Left hindlimb (tissue), 1 donor: Measurements from ENCODE around the gene MYO18A.
A peak's percentile ranks its signal among the peaks of the same experiment; 100 is the strongest.

Experiments
- DNase-seq: peaks from one replicate; pipeline ENCODE4 v3.0.0-alpha.2; 2018

MYO18A gene

DNA sequence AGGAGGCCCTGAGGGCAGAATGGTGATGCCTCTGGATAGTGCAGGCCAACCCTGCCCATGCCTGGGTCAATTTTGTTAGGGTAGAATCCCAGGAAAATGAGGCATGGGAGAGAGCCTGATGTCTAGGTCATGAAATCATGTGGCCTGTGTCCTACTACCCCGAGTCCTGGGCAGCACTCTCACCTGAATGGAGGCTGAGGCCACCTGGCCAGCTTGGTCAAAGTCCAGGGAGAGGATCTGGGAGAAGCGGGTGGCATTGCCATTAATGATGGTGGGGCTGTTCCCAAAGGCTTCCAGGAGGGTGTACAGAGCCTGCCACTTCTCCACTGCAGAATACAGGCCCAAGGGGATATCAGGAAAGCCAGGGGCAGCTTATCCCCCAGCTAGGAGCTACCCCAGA is 59.8 kb downstream of the MYO18A start:
- DNase-seq, result no peak

DNA sequence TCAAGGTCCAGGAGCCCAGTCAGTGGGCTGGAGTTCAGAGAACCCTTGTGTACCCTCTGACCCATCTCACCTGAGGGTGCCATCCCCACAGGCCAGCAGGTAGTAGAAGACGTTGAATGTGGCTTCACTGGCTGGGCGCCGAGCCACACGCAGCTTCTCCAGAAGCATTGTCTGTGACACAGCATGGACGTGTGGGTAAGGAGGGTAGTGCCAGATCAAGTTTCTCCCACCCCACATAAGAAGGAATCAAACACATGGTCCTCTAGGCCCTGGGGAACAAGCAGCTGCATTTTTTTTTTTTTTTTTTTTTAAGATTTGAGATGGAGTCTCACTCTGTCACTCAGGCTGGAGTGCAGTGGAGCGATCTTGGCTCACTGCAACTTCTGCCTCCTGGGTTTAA is 60.9 kb downstream of the MYO18A start:
- no peak for DNase-seq

DNA sequence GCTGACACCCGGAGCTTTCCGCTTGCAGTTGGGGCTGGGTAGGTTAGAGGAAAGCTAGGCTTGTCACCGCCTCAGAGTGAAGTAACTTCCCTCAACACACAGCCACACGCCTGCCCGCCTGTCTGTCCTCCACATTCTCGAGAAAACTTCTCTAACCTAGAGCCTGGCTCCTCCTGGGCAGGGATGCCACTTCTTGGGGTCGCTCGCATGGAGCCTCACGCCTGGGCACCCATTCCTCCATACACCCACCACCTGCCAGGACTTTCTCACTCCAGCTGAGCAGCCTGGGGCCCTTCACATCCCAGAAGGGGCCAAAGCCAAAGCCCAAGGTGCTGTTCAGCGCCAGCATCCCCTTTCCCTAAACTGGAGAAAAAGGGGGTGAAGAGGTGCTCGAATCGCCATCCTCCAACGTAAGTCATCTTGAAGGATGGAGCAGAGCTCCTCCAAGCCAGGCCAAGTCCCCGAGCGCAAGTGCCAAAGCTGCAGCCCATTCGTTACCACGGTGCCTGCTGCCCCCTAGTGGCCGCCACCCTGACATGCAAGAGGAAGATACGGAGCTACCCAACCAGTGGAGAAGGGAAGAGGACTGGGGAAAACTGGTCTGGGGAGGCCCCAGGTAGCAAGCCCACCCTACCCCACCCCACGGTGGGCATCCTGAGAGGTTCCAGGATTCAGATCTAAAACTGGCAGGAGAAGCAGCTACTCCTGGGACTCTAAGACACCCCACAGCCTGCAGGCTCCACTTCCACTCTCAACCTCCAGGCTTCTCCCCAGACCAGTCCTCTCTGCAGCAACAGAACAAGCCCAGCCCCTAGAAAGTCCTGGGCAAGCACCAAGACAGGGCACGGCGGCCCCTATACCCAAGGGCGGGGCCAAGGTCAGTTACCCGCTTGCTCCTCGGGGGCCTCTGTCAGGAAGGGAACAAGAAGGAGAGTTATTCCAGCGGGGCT is 63.1 kb downstream of the MYO18A start:
- peak; percentile 70 for DNase-seq

DNA sequence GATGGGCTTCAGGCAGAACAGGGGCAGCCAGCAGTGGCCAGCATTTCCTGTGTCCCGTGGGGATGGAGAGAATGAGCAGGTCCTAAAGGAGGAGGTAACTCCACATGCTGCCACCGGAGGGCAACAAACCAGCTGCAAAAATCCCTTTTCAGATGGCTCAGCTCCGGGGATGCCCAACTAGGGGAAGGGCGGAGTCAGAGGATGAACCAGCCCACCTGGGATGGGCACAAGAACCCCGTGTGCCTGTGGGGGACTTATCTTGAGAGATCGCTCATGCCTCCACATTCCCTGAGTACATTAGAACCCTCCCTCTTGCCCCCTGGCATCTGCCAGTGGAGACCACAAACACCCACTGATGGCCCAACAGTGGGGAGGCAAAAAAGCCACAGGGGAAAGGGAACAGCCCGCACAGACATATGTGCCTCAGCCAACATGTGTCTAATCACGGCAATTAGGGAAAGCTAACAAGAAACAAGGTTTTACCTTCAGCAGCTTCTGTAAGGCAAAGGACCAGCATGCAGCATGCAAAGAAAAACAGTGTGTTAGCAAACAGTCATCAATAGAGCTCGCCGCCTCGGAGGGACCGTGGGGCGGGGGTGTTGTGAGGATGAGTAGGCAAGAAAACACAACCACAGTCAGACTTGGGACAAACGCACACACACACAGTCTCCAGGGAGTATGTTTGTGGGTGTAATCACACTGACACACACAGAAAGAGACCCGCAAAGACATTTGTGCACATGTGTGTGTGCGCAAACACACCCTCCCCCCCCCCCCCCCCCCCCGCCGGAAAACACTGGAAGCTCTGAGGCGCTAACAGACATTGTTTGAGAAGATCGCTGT is 64.0 kb downstream of the MYO18A start:
- DNase-seq, result no peak

DNA sequence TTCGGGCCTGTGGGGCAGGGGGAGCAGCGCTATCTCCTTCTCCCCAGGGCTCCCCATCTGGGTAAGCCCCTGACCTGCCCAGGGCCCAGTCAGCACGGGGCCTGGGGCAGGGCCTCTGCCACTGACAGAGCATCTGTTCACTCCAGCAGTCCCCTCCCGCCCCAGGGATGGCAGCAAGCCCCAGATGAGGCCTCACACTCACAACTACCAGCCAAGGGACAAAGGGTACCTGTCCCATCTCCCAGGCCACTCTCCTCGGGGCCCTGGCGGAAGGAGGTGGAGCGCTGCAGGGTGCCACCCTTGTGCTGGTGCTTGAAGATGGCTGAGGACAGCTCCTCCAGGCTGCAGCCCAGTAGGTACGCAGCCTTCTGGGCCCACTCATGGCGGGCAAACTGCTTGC is 64.8 kb downstream of the MYO18A start:
- no peak for DNase-seq

DNA sequence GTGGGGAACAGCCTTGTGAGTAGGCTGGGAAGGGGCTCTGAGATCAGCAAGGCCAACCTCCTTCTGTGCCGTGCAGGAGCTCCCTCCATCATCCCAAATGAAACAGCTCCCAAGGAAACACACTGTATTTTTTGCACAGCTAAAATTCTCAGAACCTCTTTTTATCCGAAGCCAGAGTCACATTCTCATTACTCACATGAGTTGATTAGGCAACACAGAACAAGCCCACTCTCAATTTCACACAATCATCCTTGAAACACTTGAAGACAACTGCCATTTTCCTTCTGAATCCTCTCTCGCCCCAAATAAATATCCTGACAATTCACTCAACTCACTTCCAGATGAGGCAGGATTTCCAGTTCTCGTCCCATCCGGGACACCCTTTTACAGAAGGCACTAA is 66.1 kb downstream of the MYO18A start:
- no peak for DNase-seq

DNA sequence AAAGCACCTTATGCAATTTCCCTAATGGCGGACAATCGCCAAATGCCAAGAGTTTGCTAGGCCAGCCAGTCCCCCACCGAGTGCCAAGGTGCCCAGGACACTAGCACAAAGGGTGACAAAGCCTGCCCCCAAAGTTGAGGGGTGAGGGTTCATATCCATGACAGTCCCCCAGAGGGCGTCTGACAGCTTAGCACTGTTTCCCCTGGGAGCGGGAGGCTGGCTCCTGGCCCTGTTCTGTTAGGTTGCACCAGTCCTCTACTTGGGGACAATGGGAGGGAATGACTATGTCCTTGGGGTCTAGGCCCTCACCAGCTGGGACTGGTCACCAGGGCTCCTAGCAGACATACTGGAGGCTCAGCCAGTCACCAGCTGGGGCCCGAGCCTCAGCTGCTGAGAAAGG is 66.9 kb downstream of the MYO18A start:
- no peak for DNase-seq

DNA sequence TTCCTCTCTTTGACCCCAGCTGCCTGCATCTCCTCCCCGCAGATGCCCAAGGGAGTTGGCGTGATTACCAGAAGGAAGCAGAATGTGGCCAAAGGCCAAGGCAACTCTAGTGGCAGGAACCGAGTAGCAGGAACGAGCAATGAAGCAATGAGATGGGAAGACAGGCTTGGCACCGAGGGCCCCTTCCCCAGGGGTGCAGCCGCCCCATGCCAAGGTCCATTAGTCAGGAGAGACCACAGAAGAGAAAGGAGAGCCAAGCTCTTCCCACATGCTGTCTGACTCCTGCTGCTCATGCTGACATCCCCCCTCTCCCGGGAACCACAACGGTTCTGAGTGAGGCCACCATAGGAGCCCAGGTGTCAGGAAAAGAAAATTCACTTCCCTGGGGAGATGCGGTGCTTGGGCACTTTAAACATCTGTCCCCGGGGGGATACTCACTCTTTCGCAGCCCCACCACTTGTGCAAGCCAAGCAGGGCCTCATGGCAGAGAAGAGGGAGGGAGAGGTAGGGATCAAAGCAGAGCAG is 67.4 kb downstream of the MYO18A start:
- no peak for DNase-seq

DNA sequence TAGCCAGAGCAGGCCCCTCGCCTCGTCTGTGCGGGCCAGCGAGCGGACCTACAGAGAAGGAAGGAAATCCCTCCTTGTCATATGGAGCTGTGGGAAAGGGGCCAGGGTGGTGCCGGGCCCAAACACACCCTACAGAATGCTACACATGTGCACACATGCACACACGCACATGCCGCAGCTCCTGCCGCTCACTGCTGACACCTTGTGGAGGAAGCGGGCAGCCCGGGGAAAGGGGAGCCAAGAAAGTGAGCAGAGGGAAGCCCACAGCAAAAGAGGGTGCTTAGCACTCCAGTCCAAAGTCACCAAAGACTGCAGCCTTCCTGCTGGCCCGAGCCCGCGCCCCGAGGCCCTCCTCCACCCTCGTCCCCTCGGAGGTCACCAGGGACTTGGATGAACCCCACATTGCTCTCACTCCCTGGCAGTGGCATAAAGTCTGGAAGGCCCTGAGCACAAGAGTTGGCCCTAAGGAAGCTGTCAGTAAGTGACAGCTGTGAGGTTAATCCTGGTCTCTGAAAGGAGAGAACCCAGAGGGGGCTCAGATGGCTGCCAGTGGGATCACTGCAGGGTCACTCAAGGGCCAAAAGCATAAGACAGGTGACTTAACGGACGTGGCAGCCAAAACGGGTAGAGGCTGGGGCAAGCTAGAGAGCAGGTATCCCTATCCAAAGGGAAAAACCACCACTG is 68.2 kb downstream of the MYO18A start:
- peak; percentile 82 for DNase-seq

DNA sequence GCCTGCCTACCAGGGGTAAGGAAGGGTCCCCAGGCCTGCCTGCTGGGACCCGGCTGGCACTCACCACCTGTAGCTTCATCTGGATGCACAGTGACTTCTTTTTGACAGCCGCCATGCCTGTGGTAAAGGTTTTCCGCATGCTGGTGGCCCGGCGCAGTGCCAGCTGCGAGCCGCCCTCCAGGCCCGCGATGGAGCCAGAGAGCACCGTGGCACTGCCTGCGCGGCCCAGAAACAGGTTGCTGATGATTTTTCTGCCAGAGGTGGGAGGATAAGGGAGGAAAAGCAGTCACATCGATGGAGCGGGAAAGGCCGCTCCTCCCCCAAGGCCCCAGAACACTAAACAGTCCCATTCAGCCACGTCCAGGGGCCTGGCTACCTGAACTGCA is 69.8 kb downstream of the MYO18A start:
- DNase-seq, result no peak

DNA sequence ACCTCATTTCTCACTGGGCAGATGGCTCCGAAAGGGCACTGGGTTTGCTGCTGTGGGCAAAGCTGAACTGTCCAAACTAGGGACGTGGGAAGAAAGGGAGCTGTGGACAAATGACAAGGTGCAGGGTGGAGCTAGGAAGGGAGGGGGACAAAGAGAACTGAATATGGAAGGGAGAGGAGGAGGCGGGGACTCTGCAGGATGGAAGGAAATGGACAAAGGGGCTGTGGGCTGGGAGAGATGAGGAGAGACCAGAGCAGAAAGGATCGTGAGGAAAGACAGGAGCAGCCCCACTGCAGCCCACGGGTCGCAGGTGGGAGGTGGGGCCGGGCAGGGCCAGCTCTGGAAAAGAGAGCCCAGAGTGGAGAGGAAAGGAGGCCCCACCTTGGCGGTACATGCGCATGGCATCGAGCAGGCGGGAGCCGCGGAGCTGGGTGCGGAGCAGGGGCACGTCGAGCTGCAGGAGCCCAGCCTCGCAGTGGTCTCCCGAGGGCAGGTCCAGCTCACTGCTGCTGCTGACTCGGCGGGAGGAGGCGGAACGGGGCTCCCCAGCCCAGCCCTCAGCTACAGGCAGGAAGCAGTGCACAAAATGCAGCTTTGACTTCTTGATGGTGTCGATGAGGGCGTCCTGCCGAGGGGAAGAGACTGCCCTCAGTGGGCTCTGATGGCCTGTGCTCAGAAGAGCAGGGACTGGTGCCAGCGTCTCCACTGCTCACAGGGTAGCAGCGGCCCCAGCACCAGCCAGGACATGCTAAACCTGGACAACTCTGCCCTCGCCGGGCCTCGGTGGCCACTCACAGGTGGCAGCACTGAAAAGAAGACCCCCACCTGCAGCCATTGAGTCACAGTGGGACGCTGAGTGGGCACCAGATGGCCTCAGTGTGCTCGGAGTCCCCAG is 70.5 kb downstream of the MYO18A start:
- no peak for DNase-seq

DNA sequence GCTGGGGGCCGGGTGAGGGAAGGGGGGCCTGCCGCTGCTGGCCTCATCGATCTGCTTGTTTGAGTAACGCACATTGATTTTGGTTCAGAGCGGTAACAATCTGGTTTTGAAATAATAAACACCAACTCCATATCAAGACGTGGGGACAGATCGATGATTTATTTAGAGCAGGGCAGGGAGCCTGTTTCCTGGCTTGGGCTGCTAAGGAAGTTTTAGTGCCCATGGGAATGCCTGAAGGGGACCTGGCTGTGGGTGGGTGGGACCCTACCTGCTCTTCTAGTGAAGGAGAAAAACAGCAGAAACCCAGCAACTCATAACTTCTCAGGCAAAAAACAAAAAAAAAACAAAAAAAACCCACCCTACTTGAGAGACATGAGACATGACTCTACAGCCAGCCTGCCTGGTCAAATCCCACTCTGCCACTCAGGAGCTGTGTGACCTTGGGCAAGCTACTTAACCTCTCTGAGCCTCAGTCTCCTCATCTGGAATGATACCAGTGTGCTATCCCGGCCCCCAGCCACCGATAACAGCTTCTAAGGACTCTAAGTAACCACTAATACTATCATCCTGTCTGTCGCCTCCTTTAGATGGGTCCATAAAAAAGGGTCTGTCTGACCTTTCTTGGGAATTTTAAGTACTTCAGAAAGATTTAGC is 71.2 kb downstream of the MYO18A start:
- DNase-seq, result no peak

DNA sequence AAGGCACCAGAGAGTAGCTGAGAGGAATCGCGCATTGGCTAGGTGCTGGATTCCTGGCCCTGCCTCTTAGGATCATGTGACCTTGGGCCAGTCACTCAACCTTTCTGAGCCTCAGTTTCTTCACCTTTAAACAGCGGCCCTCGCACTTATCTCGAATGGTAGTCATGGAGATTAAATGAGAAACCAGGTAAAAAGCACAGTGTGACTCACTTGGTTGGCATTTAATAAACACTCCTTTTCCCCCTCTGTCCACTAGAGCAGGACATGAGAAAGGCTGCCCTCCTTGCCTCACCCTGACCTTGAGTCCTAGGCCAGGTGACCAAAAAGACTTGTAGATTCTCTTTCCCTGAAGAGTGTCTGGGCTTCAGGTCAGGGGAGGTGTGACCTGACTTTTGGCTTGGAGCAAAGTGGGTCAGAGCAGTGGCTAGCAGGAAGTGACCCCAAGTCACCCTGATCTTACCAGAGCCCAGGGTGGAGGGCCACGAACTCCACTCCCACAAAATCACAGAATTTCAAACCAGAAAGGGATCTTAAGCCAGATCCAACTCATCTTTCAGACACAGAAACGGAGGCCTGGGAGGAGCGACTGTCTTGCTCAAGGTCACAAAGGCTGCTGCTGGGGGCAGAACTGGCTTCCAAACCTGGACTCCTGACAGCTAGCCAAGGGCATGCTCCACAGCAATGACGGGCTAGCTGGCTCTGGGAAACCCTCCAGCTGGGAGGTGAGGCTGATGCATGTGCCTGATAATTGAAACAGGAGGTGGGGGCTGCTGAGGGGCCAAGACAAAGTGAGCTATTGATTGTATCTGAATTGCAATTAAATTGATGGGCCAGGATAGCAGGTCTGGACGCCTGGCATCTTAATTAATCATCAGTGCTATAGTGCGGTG is 72.0 kb downstream of the MYO18A start:
- DNase-seq, result no peak

DNA sequence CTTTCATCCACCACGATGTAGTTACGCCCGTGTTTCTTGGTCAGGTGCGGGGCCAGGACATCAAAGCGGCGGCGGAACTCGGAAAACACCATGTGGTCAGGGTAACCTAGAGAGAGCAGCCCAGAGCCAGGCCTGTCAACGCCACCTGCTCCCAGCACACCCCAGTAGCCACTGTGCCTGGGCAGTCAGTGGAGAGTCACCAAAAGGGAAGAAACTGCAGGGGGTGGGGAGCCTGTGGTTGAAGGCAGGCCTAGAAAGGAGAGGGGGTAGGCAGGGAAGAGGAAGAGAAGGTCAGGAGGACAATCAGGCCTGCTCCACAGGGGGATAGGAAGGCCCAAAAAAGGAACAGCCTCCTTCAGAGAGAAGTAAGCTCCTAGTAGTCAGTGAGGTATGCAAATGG is 73.1 kb downstream of the MYO18A start:
- no peak for DNase-seq

DNA sequence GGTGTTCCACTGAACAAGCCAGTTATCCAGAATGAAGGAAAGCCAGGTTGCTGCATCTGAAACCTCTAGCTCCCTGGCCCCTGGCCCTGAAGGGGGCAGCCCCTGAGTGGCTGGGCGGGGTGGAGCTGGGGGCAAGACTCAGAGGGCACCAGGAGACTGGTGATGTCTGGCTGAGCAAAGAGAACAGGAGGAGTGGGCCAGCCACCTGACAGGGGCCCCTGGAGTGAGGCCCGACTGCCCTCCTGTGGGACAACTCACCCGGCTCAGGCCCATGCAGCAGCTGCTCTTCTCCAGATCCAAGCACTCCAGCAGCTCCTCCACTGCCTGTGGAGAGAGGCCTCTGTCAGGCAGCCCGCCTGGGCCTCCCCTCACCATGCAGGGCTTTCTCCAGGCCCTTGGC is 76.9 kb downstream of the MYO18A start:
- no peak for DNase-seq

DNA sequence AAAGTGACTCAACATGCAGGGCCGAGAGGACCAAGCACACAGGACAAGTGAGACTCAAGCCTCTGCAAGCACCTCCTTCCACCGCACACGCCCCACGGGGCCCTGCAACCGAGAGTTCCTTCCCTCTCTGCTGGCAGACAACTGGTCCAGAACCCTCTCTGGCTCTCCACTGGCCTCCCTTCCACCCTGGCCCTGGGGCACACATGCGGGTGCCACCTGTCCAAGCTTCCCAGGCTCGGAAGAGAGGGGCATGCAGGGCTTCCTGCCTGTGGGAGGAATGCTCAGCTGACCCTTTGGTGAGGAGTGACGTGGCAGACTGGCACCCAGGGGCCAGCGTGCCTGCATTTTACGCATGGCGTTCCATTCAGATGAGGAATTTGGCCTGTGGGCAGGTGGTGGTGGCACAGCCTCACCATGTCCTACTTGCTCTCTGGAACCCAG is 77.4 kb downstream of the MYO18A start:
- no peak for DNase-seq

DNA sequence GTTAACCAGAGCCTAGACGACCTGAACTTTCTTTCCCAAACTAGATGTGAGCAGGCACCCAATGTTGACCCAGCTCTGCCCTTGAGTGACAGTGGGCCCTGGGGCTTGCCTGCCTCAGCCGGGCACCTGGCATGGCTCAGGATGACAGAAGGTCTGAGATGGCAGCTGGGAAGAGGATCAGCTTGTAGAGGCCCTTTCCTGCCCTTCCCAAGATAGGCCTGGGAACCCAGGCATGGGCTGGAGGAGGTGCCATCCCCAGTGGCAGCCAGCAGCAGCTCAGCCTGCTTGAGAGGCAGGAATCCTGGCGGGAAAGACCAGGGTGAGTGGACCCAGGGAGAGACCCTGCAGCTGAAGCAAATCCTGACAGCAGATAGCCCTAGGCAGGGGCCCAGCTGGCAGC is 78.2 kb downstream of the MYO18A start:
- no peak for DNase-seq

DNA sequence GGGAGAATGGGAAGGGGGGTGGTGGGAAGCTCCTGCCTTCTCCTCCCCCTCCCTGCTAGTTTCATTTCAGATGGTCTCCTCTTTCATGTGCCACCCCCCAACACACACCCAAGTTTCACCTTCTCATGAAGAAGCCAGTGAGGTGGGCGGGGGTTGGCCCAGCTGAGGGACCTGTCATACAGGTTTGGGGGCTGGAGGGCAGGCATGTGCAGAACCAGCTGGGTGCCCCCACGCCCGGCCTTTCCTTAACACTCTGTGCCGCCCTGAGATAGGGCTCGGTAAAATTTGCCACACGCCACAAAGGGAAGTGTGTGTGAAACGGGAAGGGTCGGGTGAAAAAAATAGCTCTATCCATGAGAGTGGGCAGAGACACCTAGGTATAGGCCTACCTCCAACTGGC is 79.9 kb downstream of the MYO18A start:
- no peak for DNase-seq

DNA sequence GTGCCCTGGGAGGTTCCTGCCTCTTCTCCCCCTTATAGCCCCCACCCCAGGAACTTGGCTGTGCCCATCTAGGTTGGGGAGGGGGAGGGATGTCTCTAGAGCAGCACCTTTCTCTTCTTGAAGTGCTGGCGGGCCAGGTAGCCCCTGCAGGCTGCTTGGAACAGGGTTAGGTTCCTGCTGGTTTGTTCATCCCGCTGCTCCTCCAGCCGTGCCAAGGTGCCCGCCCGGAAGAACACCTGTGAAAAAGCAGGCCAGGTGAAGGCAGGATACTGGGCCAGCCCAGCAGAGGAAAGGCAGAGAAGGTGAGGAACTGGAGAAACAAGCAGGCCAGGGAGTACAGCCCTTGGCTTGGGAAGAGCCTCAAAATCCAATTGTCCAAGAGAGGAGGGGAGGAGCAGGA is 80.7 kb downstream of the MYO18A start:
- no peak for DNase-seq

DNA sequence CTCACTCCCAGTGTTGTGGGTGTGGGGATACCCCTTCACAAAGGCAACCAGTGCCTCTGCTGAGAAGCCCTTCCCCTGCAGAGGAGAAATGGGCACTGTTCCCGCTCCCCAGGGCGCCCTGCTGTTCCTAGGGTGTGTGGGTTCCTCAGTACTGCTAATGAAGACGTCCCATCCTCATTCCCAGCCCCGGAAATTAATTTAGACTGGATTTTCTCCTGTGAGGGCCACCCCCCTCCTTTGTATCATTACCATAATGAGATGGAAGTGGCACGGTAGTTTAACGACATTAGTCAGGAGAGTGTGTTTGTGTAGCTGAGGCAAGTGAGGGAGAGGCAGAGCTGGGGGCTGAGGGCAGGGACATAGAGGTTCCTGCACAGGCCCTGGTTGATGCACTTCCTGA is 84.1 kb downstream of the MYO18A start:
- DNase-seq, result no peak
